DMS53 (cell line): ENCODE results near the gene HOOK2.

Experiments used
- DNase-seq: peaks from one replicate; lab custom pipeline; 2025; lab: John Stamatoyannopoulos, UW

The HOOK2 gene

GRCh38 chr19:12782424-12783290 lies 7.3 kb upstream of the HOOK2 start:
- peak; percentile 86 for DNase-seq

DNA sequence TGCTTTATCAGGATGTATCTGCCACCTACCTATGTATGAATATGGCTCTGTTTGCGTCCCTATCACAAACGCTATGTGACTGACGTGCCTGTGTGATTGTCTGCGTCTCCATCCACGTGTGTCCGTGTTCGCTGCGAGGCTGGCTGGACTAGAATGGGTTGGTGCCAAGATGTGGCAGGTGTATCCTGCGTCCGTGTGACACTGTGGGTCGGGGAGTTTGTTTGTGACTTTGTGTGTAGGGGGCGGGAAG lies 6.7 kb upstream of the HOOK2 start:
- peak; percentile 85 for DNase-seq

DNA sequence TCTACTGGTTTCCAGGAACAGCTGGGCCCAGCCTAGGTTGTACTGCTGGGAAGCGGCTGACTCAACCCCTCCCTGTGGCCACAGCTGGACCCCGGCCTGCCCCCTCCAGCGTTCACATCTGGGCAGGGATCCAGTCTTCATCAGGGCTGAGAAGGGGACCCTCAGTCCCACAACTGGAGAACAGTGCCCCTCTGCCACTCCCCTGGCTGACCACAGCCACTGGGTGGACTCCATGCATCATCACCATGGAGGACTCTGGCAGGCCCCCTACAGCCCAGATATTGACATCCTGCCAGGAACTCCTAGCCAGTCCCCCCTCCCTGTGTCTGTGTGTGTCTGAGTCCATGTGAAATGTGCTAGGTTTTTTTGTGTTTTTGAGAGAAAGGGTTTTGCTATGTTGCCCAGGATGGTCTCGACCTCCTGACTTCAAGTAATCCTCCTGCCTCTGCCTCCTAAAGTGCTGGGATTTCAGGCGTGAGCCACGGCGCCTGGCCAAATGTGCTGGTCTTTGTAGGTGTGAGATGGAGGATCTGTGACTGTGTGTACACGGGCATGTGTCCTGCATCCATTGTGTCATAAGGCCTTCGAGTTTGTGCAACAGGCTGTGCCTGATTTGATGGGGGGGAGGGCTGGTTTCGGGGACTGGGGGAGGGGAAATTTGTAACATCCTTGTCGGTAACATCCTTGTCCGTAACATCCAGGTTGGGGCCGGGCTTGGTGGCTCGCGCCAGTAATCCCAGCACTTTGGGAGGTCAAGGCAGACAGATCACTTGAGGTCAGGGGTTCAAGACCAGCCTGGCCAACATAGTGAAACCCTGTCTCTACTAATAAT lies 4.0 kb upstream of the HOOK2 start:
- peak; percentile 22 for DNase-seq

DNA sequence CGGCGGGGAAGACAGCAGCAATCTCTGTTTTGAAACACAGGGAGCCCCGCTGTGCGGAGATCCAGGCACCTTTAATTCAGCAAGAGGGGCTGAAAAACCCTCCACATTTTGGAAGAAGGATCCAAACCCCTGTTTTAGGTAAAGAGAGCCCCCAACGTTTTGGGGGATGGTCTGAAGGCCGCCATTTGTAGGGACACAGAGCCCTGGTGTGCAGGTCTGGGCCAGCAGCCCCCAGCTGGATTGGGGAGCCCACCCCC lies 3.5 kb upstream of the HOOK2 start:
- DNase-seq, result no peak

DNA sequence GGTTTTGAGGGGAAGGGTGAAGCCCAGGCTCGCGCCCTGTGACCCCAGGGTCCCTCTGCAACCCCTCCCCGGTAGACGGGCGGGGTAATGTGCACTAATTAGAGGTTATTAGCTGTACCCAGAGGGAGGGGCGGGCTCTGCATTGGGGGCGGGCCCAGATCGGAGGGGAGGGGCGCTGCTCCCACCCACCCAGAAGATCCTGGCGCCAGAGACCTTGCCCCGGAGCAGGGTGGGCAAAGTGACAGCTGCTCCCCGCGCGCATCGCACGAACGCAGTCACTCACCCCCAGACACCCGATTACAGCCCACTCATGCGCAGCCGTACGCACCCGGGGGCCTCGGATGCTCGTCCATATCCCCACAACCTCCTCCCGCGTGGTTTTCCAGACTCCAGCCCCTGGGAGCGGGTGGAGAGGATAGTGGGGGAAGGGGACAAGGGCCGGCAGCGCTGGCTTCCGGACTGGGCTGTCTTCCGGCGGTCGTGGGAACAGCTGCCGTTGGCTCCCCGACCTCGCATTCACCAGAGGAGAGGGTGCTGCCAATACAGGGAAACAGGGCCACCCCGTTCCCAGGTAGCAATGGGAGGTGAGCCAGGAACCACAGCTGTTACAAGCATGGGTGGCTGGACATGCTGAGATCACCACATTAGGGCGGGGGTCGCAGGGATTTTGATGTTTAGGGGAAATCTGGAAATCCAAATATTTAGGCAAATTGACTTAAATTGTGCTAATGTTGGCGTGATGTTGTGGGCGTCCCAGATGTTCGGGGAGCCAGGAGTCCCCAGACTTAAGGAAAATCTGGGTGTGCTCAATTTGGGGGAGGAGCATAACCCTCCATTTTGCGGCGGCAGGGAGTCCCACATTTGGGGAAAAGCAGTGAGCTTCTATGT lies 2.9 kb upstream of the HOOK2 start:
- DNase-seq, result peak; percentile 87

GRCh38 chr19:12777217-12778016 lies 2.1 kb upstream of the HOOK2 start:
- DNase-seq, result peak; percentile 85

DNA sequence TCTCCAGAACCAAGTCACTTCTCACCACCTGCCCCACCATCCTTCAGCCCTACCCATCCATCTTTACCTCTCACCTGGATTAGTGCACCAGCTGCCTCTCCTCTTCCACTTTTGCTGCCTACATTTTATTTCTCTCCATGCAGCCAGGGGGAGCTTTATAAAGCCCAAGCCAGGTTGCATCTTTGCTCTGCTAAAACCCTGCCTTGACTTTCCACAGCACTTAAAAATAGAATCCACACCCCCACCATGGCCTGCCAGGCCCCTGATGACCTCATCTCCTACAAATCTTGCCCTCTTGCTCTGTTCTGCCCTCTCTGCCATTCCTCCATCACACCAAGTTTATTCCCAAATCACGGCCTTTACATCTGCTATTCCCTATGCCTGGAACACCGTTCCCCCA lies 1.8 kb downstream of the HOOK2 start:
- DNase-seq, result peak; percentile 28

DNA sequence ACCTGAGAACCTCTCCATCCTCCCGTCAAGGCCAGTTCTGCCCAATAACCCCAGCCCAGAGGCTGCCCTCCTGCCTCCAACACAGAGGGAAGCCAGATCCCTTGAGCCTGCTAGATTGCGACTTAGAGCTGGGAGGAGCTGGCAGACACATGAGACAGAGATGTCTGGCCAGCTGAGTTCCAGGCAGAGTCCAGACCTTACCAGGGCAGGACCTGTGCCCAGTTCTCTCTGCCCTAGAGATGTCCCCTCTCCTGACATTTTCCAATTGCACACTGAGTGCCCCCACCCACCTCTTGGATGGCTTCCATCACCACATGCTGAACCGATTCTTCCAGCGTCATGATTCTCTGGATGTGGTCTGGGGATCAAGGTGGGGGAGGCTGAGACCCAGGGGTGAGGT lies 3.0 kb downstream of the HOOK2 start:
- no peak for DNase-seq

- no peak for DNase-seq
These were observed 4.4 kb downstream of the HOOK2 start for GRCh38 chr19:12770922-12771321.

GRCh38 chr19:12769689-12770088 lies 5.7 kb downstream of the HOOK2 start:
- peak; percentile 94 for DNase-seq

GRCh38 chr19:12767666-12768065 lies 7.7 kb downstream of the HOOK2 start:
- no peak for DNase-seq

DNA sequence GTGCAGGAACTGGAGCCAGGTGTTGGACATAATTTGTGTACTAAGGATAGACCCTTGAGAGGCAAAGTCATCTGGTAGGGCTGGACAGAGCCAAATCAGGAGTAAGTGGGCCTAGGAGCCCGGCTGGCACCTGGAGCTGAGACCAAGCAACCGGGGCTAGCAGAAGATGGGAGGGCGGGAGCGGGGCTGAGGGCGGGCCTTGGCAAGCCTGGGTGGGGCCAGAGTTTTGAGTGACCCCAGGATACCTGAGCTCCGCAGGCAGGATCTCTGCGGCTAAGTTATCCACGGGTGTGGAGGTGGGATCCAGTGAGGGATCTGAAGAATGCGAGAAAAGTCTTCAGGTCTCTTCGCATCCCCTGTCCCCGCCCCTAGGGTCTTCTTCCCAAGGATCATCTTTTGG lies 8.2 kb downstream of the HOOK2 start:
- DNase-seq, result no peak

DNA sequence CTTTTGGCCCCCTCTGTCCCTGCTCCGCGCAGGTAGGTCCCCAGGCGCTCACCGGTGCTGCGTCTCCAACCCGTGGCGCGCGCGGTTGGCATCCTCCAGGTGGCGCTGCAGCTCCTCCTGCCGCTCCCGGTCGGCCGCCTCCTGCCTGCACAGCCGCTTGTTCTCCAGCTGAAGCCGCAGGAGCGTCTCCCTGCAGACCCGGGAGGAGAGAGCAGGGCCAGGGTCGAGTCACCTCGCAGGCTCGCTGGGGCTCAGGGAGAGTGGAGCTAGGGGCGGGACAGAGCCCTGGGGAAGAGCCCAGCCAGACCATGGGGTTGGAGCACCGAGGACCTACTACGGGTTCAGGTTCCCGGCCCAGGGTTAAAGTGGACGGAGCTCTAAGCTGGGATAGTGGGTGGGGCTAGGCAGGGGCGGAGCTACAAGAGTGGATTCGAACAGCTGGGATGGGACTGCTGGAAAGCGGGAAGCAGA lies 9.3 kb downstream of the HOOK2 start:
- peak; percentile 92 for DNase-seq

DNA sequence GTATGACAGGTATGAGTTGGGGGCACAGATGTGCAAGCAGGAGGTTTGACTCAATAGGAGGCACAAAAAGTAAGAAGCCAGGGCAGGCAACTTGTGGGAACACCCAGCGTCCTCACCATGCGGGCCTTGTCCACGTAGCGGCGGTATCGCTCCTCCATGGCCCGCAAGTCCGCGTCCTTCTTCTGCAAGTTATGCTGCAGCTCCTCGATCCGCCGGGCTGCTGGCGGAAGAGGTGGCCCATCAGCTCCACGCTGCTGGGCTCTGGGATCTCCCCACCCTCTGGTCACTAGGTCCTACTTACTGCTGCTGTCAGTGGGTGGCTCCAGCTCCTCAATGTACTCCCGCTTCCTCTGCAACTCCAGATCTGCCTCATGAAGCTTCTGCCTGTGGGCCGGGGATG lies 10.7 kb downstream of the HOOK2 start:
- no peak for DNase-seq

DNA sequence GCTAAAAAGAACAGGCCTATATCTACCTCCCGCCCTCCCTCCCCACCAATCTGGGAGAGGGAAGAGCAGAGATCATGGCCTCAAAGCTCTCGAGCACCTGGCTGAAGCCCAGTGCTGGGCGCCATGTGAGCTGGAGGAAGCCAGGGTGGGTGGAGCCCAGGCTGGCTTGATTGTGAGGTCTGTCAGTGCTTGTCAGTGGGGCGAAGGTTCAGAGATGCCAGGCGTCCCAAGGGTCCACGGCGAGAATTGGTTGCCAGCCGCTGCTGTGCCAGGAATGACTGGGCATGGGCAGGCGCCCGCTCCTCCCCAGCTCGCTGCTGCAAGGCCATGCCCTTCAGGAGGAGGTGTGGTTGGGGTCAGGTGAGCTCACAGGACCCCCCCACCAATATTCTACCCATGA lies 12.3 kb downstream of the HOOK2 start:
- DNase-seq, result no peak

GRCh38 chr19:12759686-12760085 lies 15.7 kb downstream of the HOOK2 start:
- no peak for DNase-seq

DNA sequence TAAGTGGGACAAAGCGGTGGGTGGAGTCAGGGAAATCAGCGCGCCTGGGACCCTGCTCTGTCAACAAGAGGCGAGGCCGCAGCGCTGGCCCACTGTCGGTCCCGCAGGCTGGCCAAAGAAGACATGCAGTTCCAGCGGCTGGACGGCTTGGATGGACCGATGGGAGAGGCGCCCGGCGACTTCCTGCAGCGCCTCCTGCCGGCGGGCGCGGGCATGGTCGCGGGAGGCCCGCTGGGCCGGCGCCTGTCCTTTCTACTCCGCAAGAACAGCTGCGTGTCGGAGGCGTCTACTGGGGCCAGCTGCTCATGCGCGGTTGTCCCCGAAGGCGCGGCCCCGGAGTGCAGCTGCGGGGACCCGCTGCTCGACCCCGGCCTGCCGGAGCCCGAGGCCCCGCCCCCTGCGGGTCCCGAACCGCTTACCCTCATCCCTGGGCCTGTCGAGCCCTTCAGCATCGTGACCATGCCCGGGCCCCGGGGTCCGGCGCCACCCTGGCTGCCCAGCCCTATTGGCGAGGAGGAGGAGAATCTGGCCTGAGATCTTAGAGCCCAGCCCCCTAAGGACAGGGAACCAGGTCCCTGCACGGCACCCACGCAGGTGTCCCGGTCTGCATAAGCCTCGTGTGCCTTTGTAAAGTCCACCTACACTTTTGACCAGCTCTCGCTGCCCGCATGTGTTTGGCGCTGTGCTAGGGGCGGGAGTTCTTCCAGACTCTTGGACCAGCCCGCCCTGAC lies 17.6 kb downstream of the HOOK2 start:
- DNase-seq, result peak; percentile 87

GRCh38 chr19:12756150-12756883 lies 19.0 kb downstream of the HOOK2 start:
- no peak for DNase-seq

- peak; percentile 41 for DNase-seq
These were observed 20.7 kb downstream of the HOOK2 start for GRCh38 chr19:12754465-12755196.
